DMS53 (cell line): ENCODE measurements around the gene CX3CL1.
"Not testable (repeated sequence)": the region's sequence is repeated elsewhere in the genome, so short reads cannot be mapped to it uniquely, and the experiment has no call there.

Experiments used
- DNase-seq: peaks from one replicate; lab custom pipeline; 2025; lab: John Stamatoyannopoulos, UW

The CX3CL1 gene

GRCh38 chr16:57357330-57358085 lies 14.8 kb upstream of the CX3CL1 start:
- no peak for DNase-seq

- no peak for DNase-seq
Measured at GRCh38 chr16:57358086-57358420, 14.2 kb upstream of the CX3CL1 start.

DNA sequence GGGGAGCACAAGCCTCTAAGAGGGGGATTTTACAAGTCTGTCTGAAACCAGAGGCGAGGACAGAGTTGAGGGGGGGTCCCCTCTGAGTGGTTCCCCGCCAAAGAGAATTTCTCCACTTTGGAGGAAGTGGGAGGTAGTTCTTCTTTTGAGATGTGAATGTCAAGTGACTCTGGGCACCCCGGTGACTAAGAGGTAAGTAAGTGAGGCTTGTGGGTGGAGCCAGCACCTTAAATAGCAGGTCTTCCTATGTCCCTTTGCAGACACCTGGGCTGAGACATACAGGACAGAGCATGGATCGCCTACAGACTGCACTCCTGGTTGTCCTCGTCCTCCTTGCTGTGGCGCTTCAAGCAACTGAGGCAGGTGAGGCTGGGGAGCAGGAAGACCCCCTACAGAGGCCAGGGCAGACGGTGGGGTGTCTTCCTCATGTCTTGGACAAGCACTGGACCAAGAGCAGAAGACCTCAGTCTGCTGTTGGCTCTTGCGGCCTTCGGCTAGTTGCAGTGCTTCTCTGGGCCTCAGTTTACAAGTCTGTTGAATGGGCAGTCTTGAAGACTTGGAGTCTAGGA lies 13.7 kb upstream of the CX3CL1 start, which contains the start of gene CCL22:
Gene CCL22, plus strand, starts transcription at position 257 of the 569 bp plus-strand sequence. Its CDS starts 34 bp downstream, at position 291.
- peak; percentile 44 for DNase-seq

- DNase-seq = no peak
Measured at GRCh38 chr16:57360321-57360935, 11.9 kb upstream of the CX3CL1 start.

- DNase-seq = no peak
Measured at GRCh38 chr16:57361404-57361803, 10.9 kb upstream of the CX3CL1 start.

DNA sequence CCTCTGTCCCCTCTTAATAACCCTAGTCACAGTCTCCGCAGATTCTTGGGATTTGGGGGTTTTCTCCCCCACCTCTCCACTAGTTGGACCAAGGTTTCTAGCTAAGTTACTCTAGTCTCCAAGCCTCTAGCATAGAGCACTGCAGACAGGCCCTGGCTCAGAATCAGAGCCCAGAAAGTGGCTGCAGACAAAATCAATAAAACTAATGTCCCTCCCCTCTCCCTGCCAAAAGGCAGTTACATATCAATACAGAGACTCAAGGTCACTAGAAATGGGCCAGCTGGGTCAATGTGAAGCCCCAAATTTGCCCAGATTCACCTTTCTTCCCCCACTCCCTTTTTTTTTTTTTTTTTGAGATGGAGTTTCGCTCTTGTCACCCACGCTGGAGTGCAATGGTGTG lies 8.1 kb upstream of the CX3CL1 start:
- DNase-seq = no peak

- no peak for DNase-seq
Measured at GRCh38 chr16:57366544-57367040, 5.7 kb upstream of the CX3CL1 start.

DNA sequence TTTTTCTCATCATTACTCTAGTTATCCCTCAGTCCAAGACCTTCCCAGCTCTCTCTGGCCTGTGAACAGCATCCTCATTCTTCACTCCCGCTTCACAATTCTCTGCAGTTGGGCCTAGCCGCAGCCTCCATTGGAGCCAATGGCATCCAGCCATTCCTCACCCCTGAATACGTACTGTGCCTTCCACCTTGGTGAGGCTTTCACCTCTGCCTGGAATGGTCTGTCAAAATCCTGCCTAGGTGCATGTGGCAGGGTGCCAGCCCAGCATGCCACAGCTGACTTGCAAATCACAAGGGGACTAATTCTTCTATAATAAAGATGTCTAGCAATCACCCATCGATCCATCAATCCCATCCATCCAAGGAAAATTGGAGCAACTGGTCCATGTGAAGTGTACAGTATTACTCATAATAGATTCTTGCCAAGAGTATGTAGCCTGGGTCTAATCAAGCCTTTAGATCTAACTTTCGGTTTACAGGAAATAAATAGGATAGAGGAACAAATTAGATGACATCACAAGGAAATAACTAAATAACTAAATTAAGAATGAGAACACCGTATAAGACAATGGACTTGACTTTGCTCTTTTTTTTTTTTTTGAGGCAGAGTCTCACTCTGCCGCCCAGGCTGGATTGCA lies 5.1 kb upstream of the CX3CL1 start:
- no peak for DNase-seq

GRCh38 chr16:57371494-57372371 lies 557 bp upstream of the CX3CL1 start:
- DNase-seq = no peak

DNA sequence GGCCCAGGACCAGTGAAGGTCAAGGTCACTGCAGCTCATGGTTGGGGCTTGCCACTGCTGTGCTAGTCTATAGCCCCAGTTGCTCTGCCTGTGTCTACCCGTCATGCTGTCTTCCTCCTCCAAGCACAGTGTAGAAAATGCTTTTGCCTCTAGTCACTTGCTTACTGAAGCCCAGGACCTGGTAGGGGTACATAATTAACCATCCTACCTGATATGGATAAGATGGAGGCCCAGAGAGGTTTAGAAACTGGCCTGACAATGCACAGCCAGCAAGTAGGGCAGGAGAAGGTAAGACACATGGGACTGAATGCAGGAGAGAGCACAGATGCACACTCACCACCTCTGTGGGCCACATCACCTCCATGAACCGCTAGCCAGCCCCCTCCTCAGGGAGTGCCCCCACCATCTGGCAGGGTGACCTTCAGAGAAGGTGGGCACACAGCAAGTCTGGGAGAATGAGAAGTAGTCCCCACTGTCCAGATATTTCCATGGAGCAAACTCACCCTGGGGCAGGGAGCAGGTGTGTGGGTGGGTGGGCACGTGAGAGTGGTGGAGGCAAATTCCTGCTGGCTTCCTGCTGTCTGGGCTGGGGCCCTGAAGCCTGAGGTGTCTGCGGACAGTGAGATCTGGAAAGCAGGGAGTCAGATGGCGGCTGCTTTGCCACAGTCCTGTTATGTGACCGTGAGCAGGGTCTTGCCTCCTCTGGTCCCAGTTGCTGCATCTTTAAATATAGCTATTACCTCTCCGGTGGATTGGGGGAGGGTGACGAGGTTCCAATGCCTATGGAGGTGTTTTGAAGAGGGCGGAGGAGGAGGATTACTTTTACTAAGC lies 1.0 kb downstream of the CX3CL1 start:
- no peak for DNase-seq

DNA sequence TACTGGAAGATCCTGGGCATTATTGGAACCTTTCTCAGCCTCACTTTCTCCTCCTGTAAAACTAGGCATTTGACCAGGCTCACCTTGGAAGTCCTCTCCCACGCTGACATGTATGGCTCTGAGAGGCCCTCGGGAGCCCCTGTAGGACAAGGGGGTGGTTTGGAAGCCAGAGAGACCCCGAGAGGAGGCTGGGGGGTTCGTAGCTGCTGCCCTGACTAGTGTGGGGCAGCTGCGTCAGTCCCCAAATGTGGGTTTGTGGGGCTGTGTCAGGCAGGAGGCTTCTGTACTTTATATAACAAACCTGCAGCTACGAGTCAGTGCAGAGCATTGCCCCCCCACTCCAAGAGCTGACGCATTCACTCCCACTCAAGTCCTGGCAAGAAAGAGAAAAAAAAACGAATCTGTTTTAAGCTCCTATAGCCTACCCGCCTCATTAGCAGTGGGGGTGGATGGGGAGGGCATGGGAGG lies 1.8 kb downstream of the CX3CL1 start:
- no peak for DNase-seq

DNA sequence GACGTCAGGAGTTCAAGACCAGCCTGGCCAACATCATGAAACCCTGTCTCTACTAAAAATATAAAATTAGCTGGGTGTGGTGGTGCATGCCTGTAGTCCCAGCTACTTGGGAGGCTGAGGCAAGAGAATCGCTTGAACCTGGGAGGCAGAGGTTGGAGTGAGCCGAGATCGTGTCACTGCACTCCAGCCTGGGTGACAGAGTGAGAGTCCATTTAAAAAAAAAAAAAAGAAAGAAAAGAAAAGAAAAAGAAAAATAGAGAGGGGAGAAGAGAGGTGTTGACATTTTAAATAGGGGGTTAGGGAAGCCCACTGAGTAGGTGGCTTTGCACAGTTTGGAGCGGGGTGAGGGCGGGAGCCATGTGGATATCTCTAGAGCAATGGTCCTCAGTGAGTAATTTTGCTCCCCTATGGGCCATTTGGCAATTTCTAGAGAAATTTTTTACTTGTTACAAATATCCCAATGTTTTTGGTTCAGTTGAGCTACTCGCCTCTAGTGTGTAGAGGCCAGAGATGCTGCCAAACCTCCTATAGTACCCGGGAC lies 2.7 kb downstream of the CX3CL1 start:
- not testable (repeated sequence) for DNase-seq

- DNase-seq = no peak
Measured at GRCh38 chr16:57376313-57376818, 4.1 kb downstream of the CX3CL1 start.

- peak; percentile 75 for DNase-seq
Measured at GRCh38 chr16:57377080-57377841, 5.0 kb downstream of the CX3CL1 start.

GRCh38 chr16:57379579-57379978 lies 7.3 kb downstream of the CX3CL1 start:
- DNase-seq = peak; percentile 18

DNA sequence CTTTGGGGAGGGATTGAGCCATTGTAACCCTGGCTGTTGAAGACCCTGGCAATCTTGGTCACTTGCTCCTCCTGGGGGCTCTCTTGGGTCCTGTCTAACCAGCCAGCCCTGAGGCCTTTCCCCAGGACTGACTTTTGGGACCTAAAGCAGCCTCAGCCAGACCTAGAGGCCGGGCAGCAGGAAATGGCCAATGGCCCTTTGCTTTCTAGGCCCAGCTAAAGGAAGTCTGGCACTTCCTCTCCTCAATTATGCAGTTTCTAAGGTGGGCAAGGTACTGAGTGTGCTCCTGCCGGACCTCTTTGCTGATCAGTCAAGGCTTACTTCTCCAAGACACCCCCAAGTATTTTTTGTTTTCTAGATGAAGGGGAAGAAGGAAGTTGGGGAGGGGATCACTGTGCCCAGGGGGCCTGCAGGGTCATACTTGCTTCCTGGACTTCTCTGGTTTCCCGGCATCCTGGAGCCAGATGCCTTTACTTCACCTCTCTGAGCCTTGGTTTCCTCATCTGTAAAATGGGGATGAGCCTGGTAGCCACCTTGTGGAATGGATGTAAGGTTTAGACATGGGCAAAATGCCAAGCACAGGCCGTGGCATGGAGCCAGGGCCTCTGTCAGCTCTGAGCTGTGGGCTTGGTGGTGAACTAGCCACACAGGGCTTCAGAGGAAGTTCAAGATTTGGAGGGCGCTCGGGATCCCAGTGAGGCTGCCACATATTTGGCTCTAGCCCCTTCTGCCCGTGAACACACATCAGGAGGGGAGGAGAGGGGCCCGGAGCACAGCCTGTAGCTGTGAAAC lies 8.6 kb downstream of the CX3CL1 start:
- DNase-seq = peak; percentile 17

DNA sequence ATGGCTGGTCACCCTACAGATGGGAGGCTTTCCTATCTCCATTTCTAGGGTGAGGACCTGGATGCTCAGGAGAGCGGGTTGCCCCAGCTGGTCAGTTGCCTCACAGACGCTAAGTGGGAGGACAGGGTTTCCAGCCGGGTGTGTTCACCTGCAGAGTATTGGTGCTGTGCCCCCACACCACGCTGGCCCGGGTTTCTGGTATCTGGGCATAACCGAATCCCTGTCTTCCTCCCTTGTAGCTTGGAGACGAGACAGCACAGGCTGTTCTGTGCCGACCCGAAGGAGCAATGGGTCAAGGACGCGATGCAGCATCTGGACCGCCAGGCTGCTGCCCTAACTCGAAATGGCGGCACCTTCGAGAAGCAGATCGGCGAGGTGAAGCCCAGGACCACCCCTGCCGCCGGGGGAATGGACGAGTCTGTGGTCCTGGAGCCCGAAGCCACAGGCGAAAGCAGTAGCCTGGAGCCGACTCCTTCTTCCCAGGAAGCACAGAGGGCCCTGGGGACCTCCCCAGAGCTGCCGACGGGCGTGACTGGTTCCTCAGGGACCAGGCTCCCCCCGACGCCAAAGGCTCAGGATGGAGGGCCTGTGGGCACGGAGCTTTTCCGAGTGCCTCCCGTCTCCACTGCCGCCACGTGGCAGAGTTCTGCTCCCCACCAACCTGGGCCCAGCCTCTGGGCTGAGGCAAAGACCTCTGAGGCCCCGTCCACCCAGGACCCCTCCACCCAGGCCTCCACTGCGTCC lies 9.7 kb downstream of the CX3CL1 start:
- no peak for DNase-seq
